ENCODE measurements around the gene FGF12. TPM values are rescaled to one million over a fixed set of nuclear protein-coding genes. Genes with fewer than 3 reads are reported as not detected.

FGF12 gene
- total RNA-seq, 1 experiment from 2014 or later, result 0.09 TPM

GRCh38 chr3:192392986-192393385 lies 334.4 kb downstream of the FGF12 start:
- no peak for TF ChIP-seq CTCF (IDR thresholded peaks at IDR 0.05; ENCODE audit: unreplicated experiment)
- no peak overlapping the region for H3K27ac Mint-ChIP-seq (ENCODE audit: low read depth, unreplicated experiment)
- POLR2A ChIA-PET, result interaction anchor here (0.6 kb wide), 1 partner anchor 18 kb away, joined by 3 read pairs; no protein-coding TSS in a partner anchor
- H3K36me3 Mint-ChIP-seq (ENCODE audit: insufficient read depth, unreplicated experiment), result no peaks in the 10 kb centered on the region
- no peak for DNase-seq (ENCODE audit: unreplicated experiment)
- intact Hi-C loops (cut with micrococcal nuclease), result no loop called here
- no peak overlapping the region for H3K4me3 Mint-ChIP-seq (ENCODE audit: unreplicated experiment)
- H3K4me1 Mint-ChIP-seq (ENCODE audit: insufficient read depth, unreplicated experiment), result no peaks in the 10 kb centered on the region
- CTCF ChIA-PET, result no interaction called here
- no peaks in the 10 kb centered on the region for H3K9me3 Mint-ChIP-seq (ENCODE audit: unreplicated experiment)
- BruUV-seq (replicated peaks), result no TSS peak
- H3K27me3 Mint-ChIP-seq (ENCODE audit: insufficient read depth, unreplicated experiment), result no peaks in the 10 kb centered on the region

GRCh38 chr3:192382861-192383260 lies 344.5 kb downstream of the FGF12 start:
- CTCF ChIA-PET, result interaction anchor here (0.6 kb wide), 1 partner anchor 9 kb away, joined by 3 read pairs; no protein-coding TSS in a partner anchor

DNA sequence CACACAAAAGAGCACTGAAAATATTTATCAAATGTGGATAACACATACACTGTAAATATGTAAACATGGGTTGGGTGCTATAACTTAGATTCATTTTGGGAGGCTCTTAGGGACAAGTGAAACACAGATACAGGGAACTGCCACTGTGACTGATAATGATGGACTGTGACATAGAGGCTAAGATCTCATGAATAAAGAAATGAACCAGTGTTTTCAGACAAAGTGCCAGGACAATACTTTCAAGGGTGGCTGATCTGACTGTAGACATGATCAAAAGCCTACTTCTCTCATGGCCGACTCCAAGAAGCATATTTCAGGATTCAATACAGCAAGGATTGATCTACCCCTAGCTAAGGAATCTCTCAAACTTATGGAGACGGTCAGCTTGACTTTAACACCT lies 353.8 kb downstream of the FGF12 start:
- H3K27me3 Mint-ChIP-seq (ENCODE audit: insufficient read depth, unreplicated experiment), result peaks cover 92% of the 10 kb centered on the region

More at GRCh38 chr3:192382861-192383260, 344.5 kb downstream of the FGF12 start:
- no peaks in the 10 kb centered on the region for H3K36me3 Mint-ChIP-seq (ENCODE audit: insufficient read depth, unreplicated experiment)
- no peaks in the 10 kb centered on the region for H3K4me1 Mint-ChIP-seq (ENCODE audit: insufficient read depth, unreplicated experiment)
- intact Hi-C loops (cut with micrococcal nuclease), result no loop called here
- H3K9me3 Mint-ChIP-seq (ENCODE audit: unreplicated experiment), result no peaks in the 10 kb centered on the region
- peaks cover 43% of the 10 kb centered on the region for H3K27me3 Mint-ChIP-seq (ENCODE audit: insufficient read depth, unreplicated experiment)
- no peak for DNase-seq (ENCODE audit: unreplicated experiment)
- BruUV-seq (replicated peaks), result no TSS peak
- TF ChIP-seq CTCF (IDR thresholded peaks at IDR 0.05; ENCODE audit: unreplicated experiment), result no peak
- no peak overlapping the region for H3K27ac Mint-ChIP-seq (ENCODE audit: low read depth, unreplicated experiment)
- no peak overlapping the region for H3K4me3 Mint-ChIP-seq (ENCODE audit: unreplicated experiment)
- POLR2A ChIA-PET, result no interaction called here

DNA sequence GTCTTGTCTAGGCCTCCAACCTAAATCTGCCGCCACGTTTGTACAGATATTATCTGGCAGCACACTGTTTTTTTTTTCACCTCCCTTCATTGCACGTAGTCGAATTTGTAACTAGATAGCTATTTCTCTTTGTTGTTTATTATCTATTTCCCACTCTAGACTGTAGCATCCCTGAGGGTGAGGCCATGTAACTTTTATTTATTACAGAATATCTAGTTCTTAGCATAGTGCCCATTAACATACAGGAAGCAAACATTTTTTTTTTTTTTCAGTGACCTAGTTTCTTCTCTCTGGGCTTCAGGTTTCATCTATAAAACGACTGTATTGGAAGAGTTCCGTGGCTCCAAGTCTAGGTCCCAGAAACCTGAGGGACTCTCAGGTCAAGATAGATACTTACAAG lies 354.3 kb downstream of the FGF12 start:
- intact Hi-C loops (cut with micrococcal nuclease), result no loop called here
- H3K4me1 Mint-ChIP-seq (ENCODE audit: insufficient read depth, unreplicated experiment), result peaks cover 5% of the 10 kb centered on the region
- no peak for DNase-seq (ENCODE audit: unreplicated experiment)
- POLR2A ChIA-PET, result interaction anchor here (0.6 kb wide), 1 partner anchor 110 kb away, joined by 3 read pairs; no protein-coding TSS in a partner anchor
- H3K4me3 Mint-ChIP-seq (ENCODE audit: unreplicated experiment), result no peak overlapping the region
- no peak for TF ChIP-seq CTCF (IDR thresholded peaks at IDR 0.05; ENCODE audit: unreplicated experiment)
- no peak overlapping the region for H3K27ac Mint-ChIP-seq (ENCODE audit: low read depth, unreplicated experiment)
- no peaks in the 10 kb centered on the region for H3K36me3 Mint-ChIP-seq (ENCODE audit: insufficient read depth, unreplicated experiment)
- H3K27me3 Mint-ChIP-seq (ENCODE audit: insufficient read depth, unreplicated experiment), result peaks cover 92% of the 10 kb centered on the region
- H3K9me3 Mint-ChIP-seq (ENCODE audit: unreplicated experiment), result no peaks in the 10 kb centered on the region
- no TSS peak for BruUV-seq (replicated peaks)
- CTCF ChIA-PET, result interaction anchor here (0.6 to 0.7 kb wide), 3 partner anchors 40 to 1546 kb away, joined by 3 to 4 read pairs (median 3); no protein-coding TSS in a partner anchor

More for the DNA sequence above, 353.8 kb downstream of the FGF12 start:
- POLR2A ChIA-PET, result no interaction called here
- Mint-ChIP-seq H3K27ac (ENCODE audit: low read depth, unreplicated experiment) (no peak overlapping the region), H3K4me1 (ENCODE audit: insufficient read depth, unreplicated experiment) (peaks cover 5% of the 10 kb centered on the region), H3K4me3 (ENCODE audit: unreplicated experiment) (no peak overlapping the region), H3K9me3 (ENCODE audit: unreplicated experiment) (no peaks in the 10 kb centered on the region), H3K36me3 (ENCODE audit: insufficient read depth, unreplicated experiment) (no peaks in the 10 kb centered on the region)
- BruUV-seq (replicated peaks), result no TSS peak
- intact Hi-C loops (cut with micrococcal nuclease), result no loop called here
- no peak for TF ChIP-seq CTCF (IDR thresholded peaks at IDR 0.05; ENCODE audit: unreplicated experiment)
- CTCF ChIA-PET, result interaction anchor here (0.6 to 0.7 kb wide), 2 partner anchors 195 to 1547 kb away, joined by 3 to 4 read pairs; no protein-coding TSS in a partner anchor
- DNase-seq (ENCODE audit: unreplicated experiment), result no peak

Measured in MCF 10A (cell line).